Measurements from ENCODE around the gene FAXDC2.
"Not testable (repeated sequence)": the region's sequence is repeated elsewhere in the genome, so short reads cannot be mapped to it uniquely, and the experiment has no call there.

Gene FAXDC2

DNA sequence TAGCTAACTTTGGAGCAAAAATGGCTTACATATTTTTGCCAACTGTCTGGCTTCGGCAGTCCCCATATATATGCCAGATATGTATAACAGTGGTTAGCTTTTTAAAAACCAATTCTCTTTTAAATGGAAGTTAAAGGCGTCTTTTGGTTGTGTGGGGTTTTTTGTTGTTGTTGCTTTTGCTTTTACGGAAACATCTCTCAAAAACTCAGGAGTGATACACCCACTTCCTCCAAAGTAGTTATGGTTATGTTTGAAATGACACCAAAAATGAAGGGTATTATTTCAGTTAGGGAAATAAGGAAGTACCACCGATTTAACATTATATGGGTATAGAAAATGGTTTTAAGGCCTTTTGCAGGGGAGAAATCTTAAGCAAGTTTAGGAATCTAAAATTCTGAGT lies 10.4 kb upstream of the FAXDC2 start:
- DNase-seq = no peak

DNA sequence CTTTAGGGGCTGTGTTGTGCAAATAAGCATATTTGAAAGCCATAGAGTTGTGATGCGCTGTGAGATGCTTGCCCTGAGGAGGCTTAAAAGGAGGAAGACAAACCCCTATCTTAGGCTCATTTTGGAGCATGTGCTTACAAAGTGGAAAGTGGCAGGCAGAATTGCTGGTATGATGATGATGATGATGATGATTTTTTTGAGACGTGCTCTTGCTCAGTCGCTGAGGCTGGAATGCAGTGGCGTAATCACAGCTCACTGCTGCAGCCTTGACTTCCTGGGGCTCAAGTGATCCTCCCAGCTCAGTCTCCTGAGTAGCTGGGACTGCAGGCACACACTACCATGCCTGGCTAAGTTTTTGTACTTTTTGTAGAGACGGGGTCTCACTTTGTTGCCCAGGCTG lies 9.7 kb upstream of the FAXDC2 start:
- no peak for DNase-seq

DNA sequence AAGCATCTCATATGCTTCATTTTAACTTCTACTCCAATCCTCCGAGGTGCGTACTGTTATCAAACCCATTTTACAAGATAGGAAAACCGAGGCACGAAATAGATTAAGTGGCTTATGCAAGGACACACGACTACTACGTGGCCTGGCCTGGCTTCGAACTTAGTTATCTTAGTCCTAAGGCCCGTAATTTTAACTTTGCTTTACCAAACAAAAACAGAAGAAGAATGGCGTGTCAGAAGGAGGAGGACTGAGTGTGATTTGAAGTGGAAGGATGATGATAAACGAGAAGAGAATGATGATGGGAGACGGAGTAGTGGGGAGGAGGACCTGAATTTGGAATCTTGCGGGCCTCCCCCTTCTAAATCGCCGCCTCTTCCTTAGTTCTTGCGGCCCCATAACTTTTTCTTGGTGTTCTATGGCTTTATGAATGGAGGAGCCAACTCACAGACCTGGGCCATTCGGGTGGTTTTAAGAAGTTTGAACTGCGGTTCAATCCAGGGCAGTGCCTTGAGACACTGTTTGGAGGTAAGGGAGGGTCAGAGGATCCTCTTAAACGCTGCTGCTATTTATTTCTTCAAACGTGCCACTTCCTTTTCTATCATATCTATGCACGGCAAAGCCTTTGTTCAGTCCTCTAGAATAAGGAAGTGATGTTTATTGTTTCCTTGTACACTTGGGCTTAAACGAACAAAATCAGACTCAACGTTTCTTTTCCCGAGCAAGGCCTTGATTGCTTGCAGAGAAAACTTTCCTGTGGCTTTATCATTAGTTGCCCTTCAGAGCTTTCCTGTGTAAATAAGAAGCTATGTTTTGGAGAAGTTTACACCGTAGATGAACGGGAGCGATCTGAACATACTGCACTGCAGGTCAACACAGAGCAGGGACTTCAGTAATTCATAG lies 8.8 kb upstream of the FAXDC2 start:
- no peak for DNase-seq

DNA sequence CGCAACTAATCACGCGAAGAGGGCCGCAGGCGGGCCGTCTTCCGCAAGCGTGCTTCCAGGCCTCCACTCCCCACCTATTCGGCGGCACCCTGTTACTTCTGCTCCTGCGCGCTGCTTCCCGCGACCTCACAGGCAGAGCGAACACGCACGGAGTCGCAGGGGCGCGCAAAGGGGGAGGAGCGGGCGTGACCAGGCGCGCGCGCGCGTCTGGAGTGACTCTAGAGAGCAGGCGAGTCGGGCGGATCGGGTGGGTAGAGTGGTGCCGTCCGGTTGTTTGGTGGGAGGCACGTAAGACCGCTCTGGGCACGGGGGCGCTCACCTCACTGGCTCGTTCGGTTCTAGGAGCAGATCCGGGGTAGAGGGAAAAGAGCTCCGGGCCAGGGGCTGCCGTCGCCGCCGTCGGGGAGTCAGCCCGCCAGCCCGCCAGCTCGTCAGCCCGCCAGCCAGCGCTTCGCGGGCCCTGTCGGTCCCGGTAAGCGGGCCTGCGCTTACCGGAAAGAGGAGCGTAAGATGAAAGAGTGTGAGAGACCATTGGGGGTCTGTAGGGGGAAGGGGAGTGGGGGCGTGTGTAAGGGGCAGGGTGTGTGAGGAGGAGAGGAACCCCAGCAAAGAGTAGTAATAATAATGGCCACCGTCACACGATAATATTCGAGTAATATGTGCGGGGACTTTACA lies 8.0 kb upstream of the FAXDC2 start, which contains the start of gene CNOT8:
Gene CNOT8 (plus strand): TSS at position 331 of the 675 bp plus-strand sequence. CDS start 4,652 bp downstream, outside the sequence.
- peak; percentile 98 for DNase-seq

DNA sequence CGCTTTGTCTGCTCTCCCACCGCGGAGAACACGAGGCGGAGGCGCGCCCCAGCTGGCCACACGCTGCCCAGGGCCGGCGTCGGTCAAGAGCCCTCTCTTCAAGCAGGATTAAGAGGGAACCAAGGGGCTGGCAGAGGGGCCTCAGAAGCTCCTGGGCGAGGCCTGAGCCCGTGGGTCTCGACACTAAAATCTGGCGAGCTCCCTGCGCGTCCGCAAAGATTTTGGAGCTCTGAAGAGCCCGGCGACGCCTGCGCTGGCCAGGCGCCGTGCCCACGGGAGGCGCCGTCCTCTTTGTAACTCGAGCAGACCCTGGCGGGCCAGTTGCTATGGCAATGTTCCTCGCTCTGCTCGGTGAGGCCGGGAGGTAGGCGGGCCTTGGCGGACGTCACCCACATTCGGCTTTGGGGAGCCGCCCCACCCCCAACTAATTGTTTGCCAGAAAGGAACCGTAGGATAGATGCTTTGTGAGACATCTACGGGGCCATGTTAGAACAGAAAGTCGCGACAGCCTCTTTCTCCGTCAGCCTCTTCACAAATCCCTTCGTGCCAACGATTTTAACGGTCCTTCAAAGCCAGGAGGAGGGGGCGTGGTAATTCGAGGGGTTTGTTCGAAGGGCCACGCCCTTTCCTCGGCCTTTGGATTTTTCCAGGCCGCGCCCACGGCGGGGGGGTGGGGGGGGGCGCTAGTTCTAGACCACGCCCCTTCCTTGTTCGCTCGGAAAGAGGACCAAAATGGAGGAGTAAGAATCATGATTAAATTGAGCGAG lies 7.3 kb upstream of the FAXDC2 start:
- DNase-seq = peak; percentile 98

DNA sequence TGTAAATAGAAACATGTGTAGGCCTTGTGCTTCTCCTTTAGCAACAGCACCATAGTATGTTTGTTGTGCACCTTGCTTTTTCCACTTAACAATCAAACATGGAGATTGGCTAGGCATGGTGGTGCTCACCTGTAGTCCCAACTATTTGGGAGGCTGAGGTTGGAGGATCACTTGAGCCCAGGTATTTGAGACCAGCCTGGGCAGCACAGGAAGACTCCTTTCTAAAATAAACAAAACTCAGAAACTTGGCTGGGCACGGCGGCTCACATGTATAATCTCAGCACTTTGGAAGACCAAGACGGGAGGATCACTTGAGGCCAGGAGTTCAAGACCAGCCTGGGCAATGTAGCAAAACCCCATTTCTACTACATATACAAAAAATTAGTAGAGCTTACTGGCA lies 948 bp upstream of the FAXDC2 start:
- DNase-seq = no peak

DNA sequence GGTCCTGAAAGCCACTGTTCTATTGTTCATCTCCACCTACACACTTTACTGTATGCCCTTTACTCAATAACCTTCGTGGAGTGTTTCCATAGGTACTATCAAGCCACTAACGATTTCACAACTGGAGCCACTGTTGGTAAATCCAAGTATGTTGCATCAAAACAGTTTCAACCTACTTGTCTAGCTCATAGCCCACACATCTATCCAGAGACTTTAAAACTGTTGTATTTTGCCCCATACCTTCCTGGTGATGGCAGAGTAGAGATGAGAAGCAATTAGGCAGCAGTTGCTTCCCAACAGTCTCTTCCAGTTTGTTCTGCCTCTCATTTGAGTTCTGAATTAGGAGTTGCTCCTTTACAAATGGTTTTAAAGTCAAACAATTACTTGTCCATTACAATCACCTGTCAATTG lies 607 bp downstream of the FAXDC2 start:
- no peak for DNase-seq

DNA sequence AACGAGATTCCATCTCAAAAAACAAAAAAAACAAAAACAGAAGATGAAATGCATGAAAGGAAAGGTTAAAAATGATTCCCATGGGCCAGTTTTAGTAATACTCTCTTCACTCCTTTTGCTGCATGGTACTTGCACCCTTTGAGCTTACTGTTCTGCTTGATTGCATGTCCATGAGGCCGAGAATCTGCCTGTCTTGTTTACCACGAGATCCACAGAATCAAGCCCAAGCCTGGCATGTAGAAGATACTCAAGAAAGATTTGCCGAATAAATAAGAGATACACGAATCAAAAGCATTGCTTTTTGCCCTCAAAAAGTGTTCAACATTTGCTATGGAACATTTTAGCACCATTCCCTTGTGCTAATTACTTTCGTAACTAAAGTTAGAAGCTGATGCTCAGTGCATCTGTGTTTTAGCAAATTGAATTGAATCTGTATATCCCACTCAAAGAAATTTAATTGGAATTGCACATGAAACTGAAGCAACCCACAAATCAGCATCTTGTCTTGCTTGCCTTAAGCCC lies 1.1 kb downstream of the FAXDC2 start:
- no peak for DNase-seq

DNA sequence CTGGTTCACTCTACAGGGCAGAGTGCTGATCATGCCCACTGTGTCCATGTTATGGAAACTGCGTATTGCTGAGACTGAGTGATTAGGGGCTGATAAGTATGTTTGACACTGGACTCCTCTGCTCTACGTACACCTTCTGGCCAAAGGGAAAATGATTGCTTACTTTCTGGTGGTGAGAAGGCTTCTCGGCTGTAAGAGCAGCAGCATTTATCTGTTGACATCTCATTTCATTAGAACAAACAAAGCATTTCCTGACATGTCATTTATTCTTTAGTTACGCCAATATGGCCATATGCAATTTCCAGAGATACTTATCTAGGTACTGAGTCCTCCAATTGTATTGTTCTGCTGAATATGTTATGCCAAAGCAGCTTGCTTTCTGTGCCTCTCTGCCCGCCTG lies 5.6 kb downstream of the FAXDC2 start:
- no peak for DNase-seq

DNA sequence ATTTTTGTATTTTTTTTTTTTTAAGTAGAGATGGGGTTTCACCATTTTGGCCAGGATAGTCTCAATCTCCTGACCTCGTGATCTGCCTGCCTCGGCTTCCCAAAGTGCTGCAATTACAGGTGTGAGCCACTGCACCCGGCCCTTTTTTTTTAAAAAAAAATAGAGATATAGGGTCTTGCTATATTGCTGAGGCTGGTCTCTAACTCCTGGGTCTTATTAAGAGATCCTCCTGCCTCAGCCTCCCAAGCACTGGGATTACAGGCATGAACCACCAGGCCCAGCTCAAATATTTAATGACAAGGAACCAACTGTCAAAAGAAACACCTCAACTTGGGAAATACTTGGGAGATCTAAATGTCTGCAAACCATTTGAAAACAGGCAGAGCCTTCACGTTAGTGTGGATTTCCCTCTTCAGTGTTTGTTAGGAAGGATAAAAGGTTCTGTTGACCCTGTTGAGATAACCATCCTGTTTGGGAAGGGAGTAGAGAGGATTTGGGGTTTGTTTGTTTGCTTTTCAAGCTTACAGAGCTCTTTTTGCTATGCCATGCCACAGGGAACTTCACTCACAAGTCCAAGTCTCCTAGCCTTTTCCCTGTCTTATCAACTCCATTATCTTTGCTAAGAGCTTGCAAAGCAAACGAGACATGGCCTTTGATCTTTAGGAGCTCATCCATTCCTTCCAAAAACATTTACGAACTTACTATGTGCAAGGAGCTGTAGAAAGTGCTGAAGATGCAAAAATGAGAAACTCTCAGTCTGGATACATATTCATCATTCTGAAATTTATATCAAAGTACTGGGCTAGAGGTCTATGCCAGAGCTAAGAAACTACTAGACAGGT lies 7.5 kb downstream of the FAXDC2 start:
- DNase-seq = no peak

DNA sequence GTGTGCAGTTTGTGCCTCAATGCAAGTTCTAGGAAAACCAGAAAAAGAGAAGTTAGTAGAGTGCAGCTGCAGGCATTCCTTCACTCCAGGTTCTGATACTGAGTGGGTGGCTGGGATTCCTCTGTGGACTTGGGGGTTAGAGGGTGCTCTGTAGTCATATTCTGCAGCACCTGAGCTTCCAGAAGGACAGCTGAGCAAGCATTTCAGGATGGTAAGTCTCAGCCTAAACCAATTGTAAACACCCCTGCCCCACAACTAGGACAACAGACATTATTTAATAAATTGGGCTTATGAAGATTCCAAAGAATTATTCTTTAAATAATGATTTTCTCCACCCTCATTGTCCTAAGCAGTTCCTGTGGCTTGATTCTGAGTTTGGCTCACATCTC lies 9.1 kb downstream of the FAXDC2 start:
- no peak for DNase-seq

DNA sequence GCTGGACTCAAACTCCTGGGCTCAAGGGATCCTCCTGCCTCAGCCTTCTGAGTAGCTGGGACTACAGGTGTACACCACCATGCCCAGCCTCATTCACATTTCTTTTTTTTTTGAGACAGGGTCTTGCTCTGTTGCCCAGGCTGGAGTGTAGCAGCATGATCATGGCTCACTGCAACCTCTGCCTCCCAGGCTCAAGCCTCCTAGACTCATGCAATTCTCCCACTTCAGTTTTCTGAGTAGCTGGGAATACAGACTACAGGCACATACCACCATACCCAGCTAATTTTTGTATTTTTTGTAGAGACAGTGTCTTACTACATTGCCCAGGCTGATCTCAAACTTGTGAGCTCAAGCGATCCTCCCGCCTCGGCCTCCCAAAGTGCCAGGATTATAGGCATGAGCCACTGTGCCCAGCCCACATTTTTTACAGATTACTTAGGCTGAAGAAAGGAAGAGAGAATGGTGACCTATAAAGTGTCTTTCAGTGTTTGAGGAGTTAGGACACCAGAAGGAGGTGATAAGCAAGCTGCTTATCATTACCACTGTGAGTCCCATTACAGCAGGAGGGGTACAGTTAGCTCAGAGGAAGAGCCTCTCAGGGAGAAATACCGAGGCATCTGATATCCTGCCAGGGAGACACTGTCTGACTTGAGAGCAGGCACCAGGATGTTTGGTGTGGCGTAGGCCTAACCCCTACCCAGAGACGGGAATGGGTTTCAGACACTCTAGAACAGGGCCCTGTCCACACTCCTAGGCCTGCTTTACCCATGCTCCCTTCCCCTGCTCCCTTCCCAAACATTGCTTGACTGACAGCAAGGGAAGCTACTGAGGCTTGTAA lies 9.7 kb downstream of the FAXDC2 start:
- no peak for DNase-seq

DNA sequence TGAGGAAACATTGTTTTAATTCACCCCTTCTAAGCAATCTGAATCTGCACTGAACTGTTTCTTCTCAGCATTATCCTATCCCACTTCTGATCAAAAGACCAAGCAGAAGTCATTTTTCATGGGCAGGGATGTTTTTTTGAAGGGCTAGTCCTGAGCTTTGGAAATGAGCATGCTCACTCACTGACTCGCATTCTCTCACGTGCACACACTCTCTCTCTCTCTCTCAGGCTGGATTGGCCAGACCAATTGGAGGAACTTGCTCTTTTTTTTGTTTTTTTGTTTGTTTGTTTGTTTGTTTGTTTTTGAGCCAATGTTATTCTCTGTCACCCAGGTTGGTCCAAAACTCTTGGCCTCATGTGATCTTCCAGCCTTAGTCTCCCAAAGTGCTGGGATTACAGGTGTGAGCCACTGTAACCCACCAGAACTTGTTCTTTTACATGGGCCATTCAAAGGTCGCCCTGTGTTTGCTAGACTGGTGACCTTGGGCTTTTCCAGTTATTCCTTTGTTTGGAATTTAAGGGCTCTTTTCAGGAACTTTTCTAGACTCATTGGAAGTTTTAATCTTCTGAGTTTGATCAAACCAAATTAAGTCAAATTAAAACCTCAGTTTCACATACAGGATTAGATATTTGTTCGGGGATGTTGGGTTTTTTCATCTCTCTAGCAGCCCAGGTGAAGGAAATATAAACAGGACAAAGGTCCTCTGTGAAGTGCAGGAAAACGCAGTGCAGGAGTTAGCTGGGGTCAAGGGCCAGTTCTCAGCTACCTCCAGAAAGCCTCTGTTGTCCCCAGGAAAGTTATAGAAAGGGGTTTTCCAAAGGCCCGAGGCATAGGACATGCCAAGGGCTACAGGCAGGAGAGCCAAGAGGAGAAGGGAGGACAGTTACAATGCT lies 13.1 kb downstream of the FAXDC2 start:
- no peak for DNase-seq

DNA sequence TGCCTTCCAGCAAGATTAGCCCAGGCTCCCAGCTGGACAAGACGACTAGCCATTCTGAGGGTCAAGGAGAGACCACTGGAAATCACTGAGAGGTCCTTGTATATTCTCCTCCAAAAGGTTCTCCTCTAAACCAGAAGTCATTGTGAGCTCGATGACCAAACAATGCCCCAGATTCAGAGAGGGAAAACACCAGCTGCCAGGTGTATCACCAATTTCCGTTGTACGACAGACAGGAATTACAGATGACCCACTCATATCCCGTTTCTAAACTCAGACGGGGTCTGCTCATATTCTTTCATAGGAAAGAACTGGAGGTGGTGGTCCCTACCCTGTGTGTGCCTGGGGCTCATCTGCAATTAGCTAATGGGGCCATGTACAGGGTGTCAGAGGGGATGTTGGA lies 14.2 kb downstream of the FAXDC2 start:
- DNase-seq = no peak

DNA sequence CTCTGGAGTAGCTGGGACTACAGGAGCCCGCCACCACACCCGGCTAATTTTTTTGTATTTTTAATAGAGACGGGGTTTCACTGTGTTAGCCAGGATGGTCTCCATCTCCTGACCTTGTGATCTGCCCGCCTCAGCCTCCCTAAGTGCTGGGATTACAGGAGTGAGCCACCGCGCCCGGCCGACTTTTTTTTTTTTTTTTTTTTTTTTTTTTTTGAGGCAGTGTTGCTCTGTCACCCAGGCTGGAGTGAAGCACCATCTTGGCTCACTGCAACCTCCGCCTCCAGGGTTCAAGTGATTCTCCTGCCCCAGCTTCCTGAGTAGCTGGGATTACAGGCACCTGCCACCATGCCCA lies 14.7 kb downstream of the FAXDC2 start:
- not testable (repeated sequence) for DNase-seq

DNA sequence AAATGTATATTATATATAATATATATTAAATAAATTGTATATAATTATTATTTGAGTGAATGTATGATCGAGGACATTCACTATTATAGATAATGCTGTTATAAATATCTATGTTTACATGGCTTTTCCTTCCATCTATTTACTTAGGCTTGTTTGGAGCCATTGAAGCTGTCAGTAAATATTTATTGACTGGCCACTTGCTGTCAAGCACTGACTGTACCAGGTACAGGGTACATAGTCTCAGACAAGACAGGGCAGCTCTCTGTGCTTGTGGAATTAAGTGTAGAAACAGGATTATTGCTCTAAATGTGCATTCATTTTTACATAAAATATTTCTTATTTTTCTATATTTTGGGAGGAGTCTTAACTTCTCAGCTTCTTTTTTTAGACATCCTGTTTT lies 16.4 kb downstream of the FAXDC2 start:
- peak; percentile 26 for DNase-seq

DNA sequence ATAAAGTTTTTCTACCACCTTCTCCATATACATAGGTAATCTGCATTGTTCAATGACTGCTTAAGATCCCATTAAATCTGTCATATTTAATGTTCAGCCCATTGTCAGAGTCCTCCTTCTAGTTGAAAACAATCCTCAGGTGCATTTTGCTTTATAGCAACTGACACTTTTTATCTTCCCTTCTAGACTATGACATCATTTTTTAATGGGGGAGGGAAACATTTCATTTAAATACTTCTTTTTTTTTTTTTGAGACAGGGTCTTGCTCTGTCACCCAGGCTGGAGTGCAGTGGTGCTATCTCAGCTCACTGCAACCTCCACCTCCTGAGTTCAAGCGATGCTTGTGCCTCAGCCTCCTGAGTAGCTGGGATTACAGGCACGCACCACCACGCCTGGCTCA lies 17.6 kb downstream of the FAXDC2 start:
- DNase-seq = not testable (repeated sequence)

DNA sequence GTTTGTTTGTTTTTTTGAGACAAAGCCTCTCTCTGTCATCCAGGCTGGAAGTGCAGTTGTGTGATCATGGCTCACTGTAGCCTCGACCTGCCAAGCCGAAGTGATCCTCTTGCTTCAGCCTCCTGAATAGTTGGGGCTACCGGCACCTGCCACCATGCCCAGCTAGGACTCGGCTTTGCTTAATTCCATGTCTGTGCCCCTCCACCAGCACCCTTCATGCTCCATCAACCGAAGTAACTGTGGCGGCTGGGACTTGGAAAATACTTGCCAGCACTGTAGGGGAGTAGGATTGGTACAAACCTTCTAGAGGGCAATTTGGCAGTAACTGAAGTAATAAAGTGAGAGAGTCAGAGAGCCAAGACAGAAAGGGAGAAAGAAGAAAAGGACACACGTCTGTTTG lies 19.0 kb downstream of the FAXDC2 start:
- no peak for DNase-seq

DNA sequence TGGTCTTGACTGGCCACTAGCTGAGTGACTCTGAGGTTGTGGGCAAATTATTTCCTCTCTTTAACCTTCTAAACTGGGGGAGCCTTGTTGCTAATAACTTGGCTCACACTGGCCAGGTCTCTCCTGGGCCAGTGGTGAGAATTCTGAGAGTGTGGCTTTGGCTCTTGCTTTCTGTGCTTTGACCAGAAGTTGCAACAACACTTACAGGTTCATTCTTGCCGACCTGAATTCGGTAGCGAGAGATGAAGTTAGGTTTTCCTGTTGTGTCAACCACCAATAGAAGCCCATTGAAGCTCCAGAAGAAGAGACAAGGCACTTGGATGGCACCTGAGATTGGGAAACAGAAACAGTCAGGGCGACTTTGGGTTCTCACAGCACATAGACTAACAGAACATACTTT lies 19.8 kb downstream of the FAXDC2 start:
- DNase-seq = no peak

DNA sequence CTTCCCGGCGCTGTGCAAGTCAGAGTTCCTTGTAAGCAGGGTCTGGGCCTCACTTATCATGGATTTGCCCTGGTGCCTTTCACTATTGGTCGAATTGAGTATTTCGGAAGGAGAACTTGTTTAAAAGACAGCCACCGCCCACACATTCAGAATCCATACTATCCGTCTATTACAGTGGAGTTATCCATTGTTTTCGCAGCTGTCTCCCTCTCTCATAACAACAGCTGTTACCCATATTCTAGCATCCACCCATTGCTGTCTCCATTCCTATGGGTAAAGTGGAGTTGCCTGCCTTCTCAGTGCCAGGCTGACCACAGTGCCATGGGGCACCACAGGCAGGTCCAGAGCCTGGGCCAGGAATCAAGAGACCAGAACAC lies 20.2 kb downstream of the FAXDC2 start:
- DNase-seq = no peak
